Measurements from ENCODE around the gene CAMKMT. TPM values are rescaled to one million over a fixed set of nuclear protein-coding genes. Genes with fewer than 3 reads are reported as not detected.

CAMKMT gene
- polyA plus RNA-seq, 3 donors, result 4.7 to 7.8 (median 7.0) TPM

DNA sequence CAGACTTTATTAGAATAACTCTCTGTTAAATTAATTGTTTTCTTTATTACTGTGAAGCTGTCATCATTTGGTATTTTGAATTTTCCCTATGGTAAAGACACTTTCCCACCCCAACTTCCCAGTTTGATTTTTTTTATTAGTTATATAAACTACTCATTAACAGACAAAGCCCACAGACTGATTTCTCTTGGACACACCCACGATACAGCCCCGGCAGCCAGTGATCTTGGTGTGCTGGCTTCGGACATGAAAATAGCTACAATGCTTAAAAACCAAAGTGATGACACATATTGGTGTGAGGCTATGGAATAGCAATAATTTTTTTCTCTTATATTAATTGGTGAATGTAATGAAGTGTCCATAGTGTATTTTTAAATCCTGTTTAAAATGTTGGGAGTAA lies 354.4 kb downstream of the CAMKMT start:
- Histone ChIP-seq H3K9me3 (replicated peaks in 1 of 2; ENCODE audit: control insufficient read depth in 1 of 2, insufficient read depth in 1 of 2, low read length in 2 of 2) (no peaks in the 10 kb centered on the region), H3K79me2 (ENCODE audit: insufficient read depth, low read length) (no peaks in the 10 kb centered on the region), H3K36me3 (replicated peaks in 1 of 2; ENCODE audit: control insufficient read depth in 1 of 2, insufficient read depth in 2 of 2, low read length in 2 of 2) (no peaks in the 10 kb centered on the region), H4K20me1 (ENCODE audit: insufficient read depth, low read length) (no peaks in the 10 kb centered on the region), H3K27me3 (ENCODE audit: control insufficient read depth in 2 of 2, insufficient read depth in 2 of 2, low read length in 2 of 2) (no peaks in the 10 kb centered on the region), H2AFZ (ENCODE audit: insufficient read depth, low read depth, low read length, poor library complexity, severe bottlenecking) (no peak overlapping the region), H3K9ac (ENCODE audit: insufficient read depth, low read length, poor library complexity, severe bottlenecking) (no peak overlapping the region), H3K4me3 (replicated peaks in 1 of 3; ENCODE audit: low read depth in 2 of 3, low read length in 3 of 3) (no peak overlapping the region), H3K4me2 (replicated peaks; ENCODE audit: extremely low read depth, low read length, poor library complexity, severe bottlenecking) (no peak overlapping the region), H3K4me1 (ENCODE audit: control insufficient read depth in 1 of 2, insufficient read depth in 2 of 2, low read length in 2 of 2) (peaks cover 0 to 6% of the 10 kb centered on the region in 2 donors), H3K27ac (ENCODE audit: low read depth in 1 of 2, low read length in 2 of 2) (no peak overlapping the region)
- no peak for DNase-seq
- TF ChIP-seq CTCF (IDR thresholded peaks at IDR 0.05), result no peak
- peaks cover 0 to 1% (median 0%) of the 10 kb centered on the region in 3 donors for H3K27me3 Mint-ChIP-seq (ENCODE audit: low read depth in 3 of 3)
- intact Hi-C loops (cut with micrococcal nuclease), result no loop called here
- H3K27ac Mint-ChIP-seq, result no peak overlapping the region
- peaks cover 8% of the 10 kb centered on the region for H3K4me1 Mint-ChIP-seq
- H3K4me3 Mint-ChIP-seq, result no peak overlapping the region
- WGBS (ENCODE audit: insufficient coverage), result 100% methylated on average over 1 of the region's 3 CpGs
- peaks cover 0 to 3% (median 0%) of the 10 kb centered on the region in 7 donors for H3K9me3 Mint-ChIP-seq
- H3K36me3 Mint-ChIP-seq, result no peaks in the 10 kb centered on the region

DNA sequence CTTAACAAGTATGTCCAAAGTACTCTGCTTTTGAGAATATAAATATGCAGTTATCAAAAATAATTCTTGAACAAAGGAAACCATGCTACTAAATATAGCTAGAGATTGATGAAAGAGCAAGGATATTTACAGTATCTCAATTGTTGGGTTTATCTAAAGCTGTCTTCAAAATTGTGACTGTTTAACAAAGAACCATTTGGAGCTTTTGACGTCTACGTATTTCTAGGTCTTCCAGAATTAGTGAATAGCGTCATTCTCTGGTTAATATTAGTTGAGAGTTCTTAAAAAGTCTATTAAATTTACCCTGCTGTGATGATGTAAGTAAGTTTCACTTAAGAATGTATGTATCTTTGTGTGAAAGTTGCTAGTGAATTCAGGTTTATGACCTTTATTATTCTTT lies 356.7 kb downstream of the CAMKMT start:
- Histone ChIP-seq H3K4me1 (ENCODE audit: control insufficient read depth in 1 of 2, insufficient read depth in 2 of 2, low read length in 2 of 2) (no peaks in the 10 kb centered on the region), H2AFZ (ENCODE audit: insufficient read depth, low read depth, low read length, poor library complexity, severe bottlenecking) (no peak overlapping the region), H3K9me3 (replicated peaks in 1 of 2; ENCODE audit: control insufficient read depth in 1 of 2, insufficient read depth in 1 of 2, low read length in 2 of 2) (no peaks in the 10 kb centered on the region), H3K36me3 (replicated peaks in 1 of 2; ENCODE audit: control insufficient read depth in 1 of 2, insufficient read depth in 2 of 2, low read length in 2 of 2) (no peaks in the 10 kb centered on the region), H3K4me3 (replicated peaks in 1 of 3; ENCODE audit: low read depth in 2 of 3, low read length in 3 of 3) (no peak overlapping the region), H3K9ac (ENCODE audit: insufficient read depth, low read length, poor library complexity, severe bottlenecking) (no peak overlapping the region), H3K27me3 (ENCODE audit: control insufficient read depth in 2 of 2, insufficient read depth in 2 of 2, low read length in 2 of 2) (no peaks in the 10 kb centered on the region), H3K79me2 (ENCODE audit: insufficient read depth, low read length) (no peaks in the 10 kb centered on the region), H3K4me2 (replicated peaks; ENCODE audit: extremely low read depth, low read length, poor library complexity, severe bottlenecking) (no peak overlapping the region), H4K20me1 (ENCODE audit: insufficient read depth, low read length) (no peaks in the 10 kb centered on the region), H3K27ac (ENCODE audit: low read depth in 1 of 2, low read length in 2 of 2) (no peak overlapping the region)
- intact Hi-C loops (cut with micrococcal nuclease), result no loop called here
- Mint-ChIP-seq H3K9me3 (peaks cover 0 to 3% (median 0%) of the 10 kb centered on the region in 7 donors), H3K4me1 (peaks cover under 1% of the 10 kb centered on the region), H3K27me3 (ENCODE audit: low read depth in 3 of 3) (peaks cover 0 to 5% (median 0%) of the 10 kb centered on the region in 3 donors), H3K27ac (no peak overlapping the region), H3K4me3 (no peak overlapping the region), H3K36me3 (no peaks in the 10 kb centered on the region)
- 100% methylated on average over 2 of the region's 3 CpGs for WGBS (ENCODE audit: insufficient coverage)
- no peak for DNase-seq
- no peak for TF ChIP-seq CTCF (IDR thresholded peaks at IDR 0.05)
